Suprapubic skin (tissue), 3 donors: ENCODE measurements around the gene GSK3B.

ENCODE experiments used
- EP300 ChIP-seq: sonication (generic); formaldehyde crosslinking; IDR thresholded peaks from one replicate; pipeline ENCODE4 v1.6.1; 2017; ENCODE audit warnings: antibody characterized with exemption
- TF ChIP-seq, protein P1 (sequence below), 2 donors: fragments of 200-600 bp in 1 of 2; fragments of 450-650 bp in 1 of 2; sonication (generic) in 1 of 2; IDR thresholded peaks; one replicate each; pipeline ENCODE4 v1.5.1; 2016 to 2019; ENCODE audit warnings: antibody characterized with exemption in 2 of 2, mild to moderate bottlenecking in 1 of 2, moderate library complexity in 1 of 2

GRCh38 chr3:119976214-119976613, 118.0 kb downstream of the GSK3B start:
- TF ChIP-seq, protein P1, sequence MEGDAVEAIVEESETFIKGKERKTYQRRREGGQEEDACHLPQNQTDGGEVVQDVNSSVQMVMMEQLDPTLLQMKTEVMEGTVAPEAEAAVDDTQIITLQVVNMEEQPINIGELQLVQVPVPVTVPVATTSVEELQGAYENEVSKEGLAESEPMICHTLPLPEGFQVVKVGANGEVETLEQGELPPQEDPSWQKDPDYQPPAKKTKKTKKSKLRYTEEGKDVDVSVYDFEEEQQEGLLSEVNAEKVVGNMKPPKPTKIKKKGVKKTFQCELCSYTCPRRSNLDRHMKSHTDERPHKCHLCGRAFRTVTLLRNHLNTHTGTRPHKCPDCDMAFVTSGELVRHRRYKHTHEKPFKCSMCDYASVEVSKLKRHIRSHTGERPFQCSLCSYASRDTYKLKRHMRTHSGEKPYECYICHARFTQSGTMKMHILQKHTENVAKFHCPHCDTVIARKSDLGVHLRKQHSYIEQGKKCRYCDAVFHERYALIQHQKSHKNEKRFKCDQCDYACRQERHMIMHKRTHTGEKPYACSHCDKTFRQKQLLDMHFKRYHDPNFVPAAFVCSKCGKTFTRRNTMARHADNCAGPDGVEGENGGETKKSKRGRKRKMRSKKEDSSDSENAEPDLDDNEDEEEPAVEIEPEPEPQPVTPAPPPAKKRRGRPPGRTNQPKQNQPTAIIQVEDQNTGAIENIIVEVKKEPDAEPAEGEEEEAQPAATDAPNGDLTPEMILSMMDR (IDR thresholded peaks at IDR 0.05), result no peak
- no peak for TF ChIP-seq EP300
